GM12874 (cell line): ENCODE results near the gene DCTN1.

Experiments used
- TF ChIP-seq, protein P1 (sequence below): IDR thresholded peaks from 2 replicates; pipeline ENCODE4 v1.5.1; 2011; ENCODE audit warnings: low read depth, mild to moderate bottlenecking, control low read depth, low read length, moderate library complexity; ENCODE audit not compliant: insufficient read depth

The DCTN1 gene

DNA sequence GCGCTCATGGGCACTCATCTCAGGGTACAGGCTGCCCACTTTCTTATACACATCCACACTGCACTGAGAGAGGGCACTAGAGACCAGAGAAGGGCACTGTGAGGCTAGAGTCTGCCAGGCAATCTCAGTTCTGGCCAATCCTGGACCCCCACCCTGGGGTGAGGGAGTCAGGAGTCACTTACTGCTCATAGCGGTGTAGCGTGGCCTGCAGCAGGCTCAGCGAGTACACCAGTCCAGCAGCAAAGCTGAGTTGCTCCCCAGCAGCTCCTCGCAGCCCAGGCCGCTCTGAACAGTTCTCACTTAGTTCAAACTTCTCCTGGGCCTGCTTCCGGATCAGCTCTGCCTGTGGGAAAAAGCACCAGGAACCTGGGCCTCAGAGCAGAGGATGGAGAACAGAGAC is 12.3 kb downstream of the DCTN1 start:
- TF ChIP-seq, protein P1, sequence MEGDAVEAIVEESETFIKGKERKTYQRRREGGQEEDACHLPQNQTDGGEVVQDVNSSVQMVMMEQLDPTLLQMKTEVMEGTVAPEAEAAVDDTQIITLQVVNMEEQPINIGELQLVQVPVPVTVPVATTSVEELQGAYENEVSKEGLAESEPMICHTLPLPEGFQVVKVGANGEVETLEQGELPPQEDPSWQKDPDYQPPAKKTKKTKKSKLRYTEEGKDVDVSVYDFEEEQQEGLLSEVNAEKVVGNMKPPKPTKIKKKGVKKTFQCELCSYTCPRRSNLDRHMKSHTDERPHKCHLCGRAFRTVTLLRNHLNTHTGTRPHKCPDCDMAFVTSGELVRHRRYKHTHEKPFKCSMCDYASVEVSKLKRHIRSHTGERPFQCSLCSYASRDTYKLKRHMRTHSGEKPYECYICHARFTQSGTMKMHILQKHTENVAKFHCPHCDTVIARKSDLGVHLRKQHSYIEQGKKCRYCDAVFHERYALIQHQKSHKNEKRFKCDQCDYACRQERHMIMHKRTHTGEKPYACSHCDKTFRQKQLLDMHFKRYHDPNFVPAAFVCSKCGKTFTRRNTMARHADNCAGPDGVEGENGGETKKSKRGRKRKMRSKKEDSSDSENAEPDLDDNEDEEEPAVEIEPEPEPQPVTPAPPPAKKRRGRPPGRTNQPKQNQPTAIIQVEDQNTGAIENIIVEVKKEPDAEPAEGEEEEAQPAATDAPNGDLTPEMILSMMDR = no peak

DNA sequence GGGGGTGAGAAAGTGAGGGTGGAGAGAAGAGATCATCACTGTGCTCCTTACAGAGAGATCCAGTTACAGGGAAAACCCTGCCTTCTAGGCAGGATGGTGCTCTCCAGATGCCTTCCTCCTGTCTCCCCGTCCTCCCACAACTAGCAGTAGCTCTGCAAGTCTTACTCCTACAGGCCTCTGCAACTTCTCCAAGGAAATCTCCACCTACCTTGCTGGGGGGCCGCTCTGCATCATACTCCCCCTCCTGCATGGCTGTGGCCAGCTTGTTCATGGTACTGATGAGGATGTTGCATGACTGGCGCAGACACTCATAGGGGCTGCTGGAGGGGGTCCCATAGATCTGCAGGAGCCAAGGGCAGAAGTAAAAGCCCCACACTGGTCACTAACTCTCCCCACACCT is 14.1 kb downstream of the DCTN1 start:
- TF ChIP-seq, protein P1 = no peak

DNA sequence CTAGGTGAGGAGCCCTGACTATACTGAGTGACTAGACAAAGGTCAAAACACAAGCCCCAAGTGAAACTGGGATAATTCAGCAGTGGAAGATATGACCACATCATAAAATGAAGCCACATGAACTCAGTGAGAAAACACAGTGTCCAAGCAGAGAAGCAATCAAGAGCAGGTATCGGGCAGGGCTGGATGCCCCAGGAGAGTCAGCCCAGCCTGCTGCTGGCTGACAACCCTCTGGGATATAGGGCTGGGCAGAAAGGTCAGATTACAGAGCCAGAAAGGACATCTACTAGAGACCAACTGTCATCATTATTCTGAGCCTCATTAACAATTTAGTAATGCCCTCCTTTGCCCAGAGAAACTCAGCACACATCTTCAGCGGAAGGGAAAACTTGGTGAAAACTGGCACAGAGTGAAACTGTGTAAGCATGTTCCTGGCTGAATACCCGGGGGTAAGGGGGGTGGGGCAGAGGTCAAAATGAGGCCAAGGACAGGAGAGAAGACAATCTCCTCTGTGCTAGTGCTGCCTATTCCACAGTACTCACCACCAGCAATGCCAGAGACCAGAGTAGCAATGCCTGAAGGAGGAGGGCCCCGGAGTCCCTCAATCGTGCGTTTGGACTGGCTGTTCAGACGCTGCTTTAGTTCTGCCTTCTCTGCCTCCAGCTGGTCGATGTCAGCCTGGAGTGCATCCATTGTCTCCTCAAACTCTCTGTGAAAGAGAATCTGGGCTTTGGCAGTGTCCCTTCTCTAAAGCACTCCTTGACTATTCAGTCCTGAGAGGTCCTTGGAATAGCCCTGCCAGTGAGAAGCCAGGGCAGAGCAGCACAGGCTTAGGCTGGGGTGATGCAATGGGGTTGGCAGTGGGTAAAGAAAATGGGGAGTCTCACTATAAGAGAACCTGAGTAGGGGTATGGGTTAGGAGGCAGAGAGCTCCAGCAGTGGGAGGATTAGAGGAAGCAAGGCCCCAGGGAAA is 15.3 kb downstream of the DCTN1 start:
- TF ChIP-seq, protein P1 = no peak

DNA sequence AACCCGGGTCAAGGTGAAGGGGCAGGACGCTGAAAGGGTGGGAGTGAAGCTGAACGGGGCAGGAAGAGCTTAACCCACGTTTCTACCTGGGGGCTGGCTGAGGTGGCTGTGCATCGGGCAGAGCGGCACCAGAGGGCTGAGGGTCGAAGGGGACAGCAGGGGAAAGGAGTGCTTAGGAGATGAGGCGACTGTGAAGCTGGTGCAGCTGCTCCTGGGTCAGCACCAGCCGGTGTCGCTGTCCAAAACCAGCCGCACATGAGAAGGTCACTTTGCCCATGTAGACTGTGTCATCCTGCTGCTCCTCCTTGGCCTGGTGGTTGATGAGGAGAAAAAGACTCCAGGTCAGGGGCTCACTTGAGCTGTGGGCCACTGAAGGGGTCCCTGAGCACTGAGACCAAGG is 18.8 kb downstream of the DCTN1 start:
- TF ChIP-seq, protein P1 = no peak

DNA sequence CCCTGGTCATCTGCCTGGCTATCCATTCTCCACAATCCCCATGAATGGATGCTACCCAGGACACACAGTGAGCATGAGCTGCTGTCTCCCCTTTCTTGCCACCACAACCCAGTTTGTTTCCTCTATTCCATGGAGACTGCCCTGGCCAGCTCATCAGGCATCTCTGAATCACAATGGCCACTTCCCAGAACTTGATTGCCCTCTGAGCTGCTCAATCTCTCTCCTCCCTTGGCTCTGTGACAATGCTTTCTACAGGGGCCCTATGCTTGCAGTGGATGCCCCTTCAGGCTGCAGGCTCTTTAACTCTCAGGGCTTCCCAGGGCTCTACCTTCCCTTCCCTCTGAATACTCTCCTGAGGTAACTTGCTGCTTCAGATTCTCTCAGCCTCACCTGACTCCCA is 22.5 kb downstream of the DCTN1 start:
- TF ChIP-seq, protein P1 = no peak

DNA sequence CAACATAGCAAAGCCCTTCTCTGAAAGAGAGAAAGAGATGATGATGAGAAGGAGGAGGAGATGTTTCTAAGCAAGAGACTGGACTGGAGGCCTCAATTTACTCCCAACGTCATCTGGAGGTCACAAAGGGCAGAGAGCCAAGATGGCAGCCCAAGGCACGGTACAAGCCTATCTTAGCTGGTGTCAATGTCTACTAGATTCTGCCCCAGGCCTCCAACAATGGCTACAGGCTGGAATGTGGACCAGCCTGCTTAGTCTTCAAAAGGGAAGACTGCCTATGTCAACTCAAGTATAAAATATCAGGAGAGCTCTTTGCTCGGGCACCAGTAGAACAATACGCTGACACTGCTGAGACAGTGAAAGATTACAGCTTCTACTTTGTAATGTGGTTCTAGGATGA is 30.2 kb downstream of the DCTN1 start:
- TF ChIP-seq, protein P1 = no peak

DNA sequence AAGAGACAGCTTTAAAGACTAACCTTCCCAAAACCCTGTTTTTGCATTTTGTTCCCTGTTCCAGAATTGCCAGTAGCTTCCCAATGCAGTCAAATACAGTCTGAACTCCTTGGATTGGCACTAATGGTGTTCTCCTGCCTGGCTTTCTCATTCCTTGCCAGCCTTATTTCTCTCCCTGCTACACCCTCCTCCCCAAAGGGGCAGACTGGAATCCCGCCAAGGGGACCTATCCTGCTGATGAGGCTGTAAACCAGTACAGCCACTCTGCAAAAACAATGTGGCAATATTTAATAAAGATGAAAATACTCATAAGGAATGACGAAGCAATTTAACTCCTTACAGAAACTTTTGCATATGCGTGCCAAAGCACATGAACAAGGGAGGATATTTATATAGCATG is 32.4 kb downstream of the DCTN1 start:
- TF ChIP-seq, protein P1 = no peak
